ENCODE data around the gene MCC.

DNA sequence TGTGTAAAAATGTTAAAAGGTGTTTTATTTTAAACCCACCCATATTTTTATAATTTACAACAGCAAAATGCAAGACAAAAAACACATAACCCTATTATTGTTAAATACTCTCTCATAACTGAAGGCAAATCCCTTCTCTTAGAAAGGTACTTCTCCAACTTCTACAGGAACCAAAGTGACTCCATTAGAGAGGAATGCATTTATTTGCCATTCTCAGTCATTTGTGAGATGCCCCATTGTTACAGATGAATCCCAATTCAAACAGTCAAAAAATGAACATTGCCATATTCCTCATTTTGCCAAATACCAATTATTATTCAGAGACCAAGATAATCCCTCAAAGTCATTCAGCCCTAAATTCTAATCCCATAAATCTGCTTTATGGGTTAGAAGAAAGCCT lies 229.2 kb downstream of the MCC start:
- no peak for TF ChIP-seq TAF1 (IDR thresholded peaks at IDR 0.05; ENCODE audit: low read depth, low read length)
- TF ChIP-seq POLR2A (IDR thresholded peaks at IDR 0.05; ENCODE audit: low read depth, low read length) = no peak
- no peak for TF ChIP-seq POLR2AphosphoS5 (IDR thresholded peaks at IDR 0.05; ENCODE audit: low read depth, low read length)

All from GM12891 (cell line).